Measurements from ENCODE around the gene PPP4R3A.
"Not testable (repeated sequence)": the region's sequence is repeated elsewhere in the genome, so short reads cannot be mapped to it uniquely, and the experiment has no call there.

PPP4R3A gene

GRCh38 chr14:91503000-91503504 is 7.1 kb downstream of the PPP4R3A start:
- DNase-seq, result no peak

GRCh38 chr14:91501951-91502930 is 7.9 kb downstream of the PPP4R3A start:
- DNase-seq, result no peak

GRCh38 chr14:91501348-91501747 is 8.8 kb downstream of the PPP4R3A start:
- no peak for DNase-seq

- no peak for DNase-seq
Measured at GRCh38 chr14:91496790-91497189, 13.3 kb downstream of the PPP4R3A start.

GRCh38 chr14:91494392-91495065 is 15.6 kb downstream of the PPP4R3A start:
- DNase-seq, result not testable (repeated sequence)

GRCh38 chr14:91493169-91493568 is 16.9 kb downstream of the PPP4R3A start:
- DNase-seq, result no peak

- no peak for DNase-seq
Measured at GRCh38 chr14:91484744-91485143, 25.4 kb downstream of the PPP4R3A start.

GRCh38 chr14:91484186-91484585 is 25.9 kb downstream of the PPP4R3A start:
- no peak for DNase-seq

- no peak for DNase-seq
Measured at GRCh38 chr14:91482263-91483013, 27.7 kb downstream of the PPP4R3A start.

GRCh38 chr14:91477388-91477787 is 32.7 kb downstream of the PPP4R3A start:
- DNase-seq, result no peak

- no peak for DNase-seq
Measured at GRCh38 chr14:91473046-91473445, 37.1 kb downstream of the PPP4R3A start.

GRCh38 chr14:91470216-91470615 is 39.9 kb downstream of the PPP4R3A start:
- no peak for DNase-seq

GRCh38 chr14:91466192-91466591 is 43.9 kb downstream of the PPP4R3A start:
- DNase-seq, result no peak

- DNase-seq, result no peak
Measured at GRCh38 chr14:91464615-91465205, 45.4 kb downstream of the PPP4R3A start.

GRCh38 chr14:91458612-91459011 is 51.5 kb downstream of the PPP4R3A start:
- no peak for DNase-seq

GRCh38 chr14:91456283-91456682 is 53.8 kb downstream of the PPP4R3A start:
- DNase-seq, result no peak

- DNase-seq, result no peak
Measured at GRCh38 chr14:91454580-91454979, 55.5 kb downstream of the PPP4R3A start.

GRCh38 chr14:91454155-91454554 is 56.0 kb downstream of the PPP4R3A start:
- DNase-seq, result no peak

- DNase-seq, result no peak
Measured at GRCh38 chr14:91453744-91454143, 56.4 kb downstream of the PPP4R3A start.

- no peak for DNase-seq
Measured at GRCh38 chr14:91444335-91445020, 65.6 kb downstream of the PPP4R3A start.

GRCh38 chr14:91439345-91439744 is 70.8 kb downstream of the PPP4R3A start:
- no peak for DNase-seq

- DNase-seq, result no peak
Measured at GRCh38 chr14:91438845-91439244, 71.3 kb downstream of the PPP4R3A start.
